Activated naive CD4-positive, alpha-beta T cell treated with anti-CD3 and anti-CD28 coated beads, Interleukin-2, amount 50 U/mL, for 72 hours (primary cell): ENCODE data around the gene SMIM44. TPM values are rescaled to one million over a fixed set of nuclear protein-coding genes. Genes with fewer than 3 reads are reported as not detected.

Experiments
- ATAC-seq, 2 donors: fragments of 150-1000 bp; cut with Tn5 transposase; 2 replicates each; pipeline ENCODE4 v1.10.0; 2021; ENCODE audit warnings: mild to moderate bottlenecking in 2 of 2, moderate library complexity in 2 of 2
- DNase-seq, 2 donors: peaks; one replicate each; pipeline ENCODE4 v3.0.0; 2021 to 2022; ENCODE audit warnings: low spot score in 2 of 2
- H3K27ac Mint-ChIP-seq, 2 donors: one replicate each; pipeline ENCODE4 v1.8.0; 2022; ENCODE audit warnings: mild to moderate bottlenecking in 2 of 2, mixed read lengths in 2 of 2
- H3K36me3 Mint-ChIP-seq, 2 donors: one replicate each; pipeline ENCODE4 v1.8.0; 2022; ENCODE audit warnings: mixed read lengths in 2 of 2
- H3K9me3 Mint-ChIP-seq, 2 donors: one replicate each; pipeline ENCODE4 v1.8.0; 2022; ENCODE audit warnings: mixed read lengths in 2 of 2
- total RNA-seq, 2 donors: library from RNA; stranded (reverse); gene quantifications; one replicate each; pipeline ENCODE4 v1.2.3, GENCODE V29; 2022

SMIM44 gene
- total RNA-seq, 2 donors from 2014 or later: not detected

DNA sequence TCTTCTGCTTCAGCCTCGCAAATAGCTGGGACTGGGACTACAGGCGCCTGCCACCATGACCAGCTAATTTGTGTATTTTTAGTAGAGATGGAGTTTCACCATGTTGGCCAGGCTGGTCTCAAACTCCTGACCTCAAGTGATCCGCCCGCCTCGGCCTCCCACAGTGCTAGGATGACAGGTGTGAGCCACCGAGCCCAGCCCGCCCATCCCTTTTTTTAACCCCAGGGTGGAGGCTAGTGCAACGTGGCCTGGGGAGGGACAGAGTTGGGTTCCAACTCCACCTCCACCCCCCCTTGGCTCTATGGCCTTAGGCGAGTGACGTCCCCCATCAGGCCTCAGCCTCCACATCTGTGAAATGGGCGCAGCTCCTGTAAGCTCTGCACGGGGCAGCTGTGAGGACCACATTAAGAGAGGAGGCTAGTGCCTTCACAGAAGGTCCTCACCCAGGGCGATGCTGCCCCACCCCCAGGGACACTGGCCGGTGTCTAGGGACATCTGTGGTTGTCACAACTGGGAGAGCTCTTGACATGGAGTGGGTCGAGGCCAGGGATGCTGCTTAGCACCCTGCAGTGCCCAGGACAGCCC is 40.7 kb downstream of the SMIM44 start:
- H3K9me3 Mint-ChIP-seq: no peaks in the 10 kb centered on the region
- DNase-seq (no peak), ATAC-seq (no peak)
- no peak overlapping the region for H3K27ac Mint-ChIP-seq
- no peaks in the 10 kb centered on the region for H3K36me3 Mint-ChIP-seq

GRCh38 chr19:3441986-3442329 is 41.3 kb downstream of the SMIM44 start:
- DNase-seq (no peak), ATAC-seq (no peak)
- H3K27ac Mint-ChIP-seq: no peak overlapping the region
- H3K36me3 Mint-ChIP-seq: no peaks in the 10 kb centered on the region
- no peaks in the 10 kb centered on the region for H3K9me3 Mint-ChIP-seq

DNA sequence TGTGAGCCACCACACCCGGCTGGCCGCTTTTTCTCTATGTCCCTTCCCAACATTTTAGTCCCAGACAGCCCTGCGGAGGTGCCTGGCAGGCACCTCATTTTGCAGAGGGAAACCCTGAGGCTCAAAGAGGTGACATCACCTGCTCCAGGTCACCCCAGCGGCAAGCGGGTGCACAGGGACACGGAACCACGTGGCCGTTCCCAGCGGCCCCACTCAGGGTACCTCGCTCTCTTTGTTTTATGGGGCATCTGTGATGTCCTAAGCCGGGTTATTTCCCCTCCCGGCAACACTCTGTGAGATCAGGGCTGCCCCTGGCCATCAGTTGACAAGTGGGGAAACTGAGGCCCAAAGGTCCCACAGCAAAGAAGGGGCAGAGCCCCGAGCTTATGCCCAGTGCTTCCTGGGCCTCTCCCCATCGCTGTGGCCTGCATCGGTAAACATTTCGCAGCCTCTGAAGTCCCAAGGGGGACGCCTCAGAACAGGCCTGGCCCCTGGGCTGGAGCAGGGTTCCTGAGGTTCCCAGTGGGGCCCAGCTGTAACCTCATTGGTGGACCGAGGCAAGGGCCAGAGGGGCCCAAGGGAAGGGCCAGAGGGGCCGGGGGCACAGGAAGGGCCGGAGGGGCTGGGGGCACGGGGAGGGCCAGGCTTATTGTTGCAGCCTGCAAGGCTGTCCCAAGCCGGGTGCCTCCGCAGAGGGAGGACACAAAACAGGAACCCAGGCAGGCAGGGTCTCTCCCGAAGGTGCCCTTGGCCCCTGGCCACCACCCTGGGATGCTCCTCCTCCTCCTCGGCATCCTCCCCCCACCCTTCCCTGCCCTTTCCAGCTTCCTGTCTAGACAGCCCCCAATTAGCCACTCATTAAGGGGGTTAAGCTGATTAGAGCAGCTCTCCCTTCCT is 41.9 kb downstream of the SMIM44 start:
- ATAC-seq (no peak), DNase-seq (no peak)
- Mint-ChIP-seq H3K36me3 (no peaks in the 10 kb centered on the region), H3K27ac (no peak overlapping the region), H3K9me3 (no peaks in the 10 kb centered on the region)

GRCh38 chr19:3440082-3440481 is 43.2 kb downstream of the SMIM44 start:
- ATAC-seq: peak; percentile 35 to 40
- DNase-seq: peak in 1 of 2 donors; percentile 72
- Mint-ChIP-seq H3K27ac (no peak overlapping the region), H3K36me3 (peaks cover 6 to 7% of the 10 kb centered on the region in 2 donors), H3K9me3 (no peaks in the 10 kb centered on the region)

DNA sequence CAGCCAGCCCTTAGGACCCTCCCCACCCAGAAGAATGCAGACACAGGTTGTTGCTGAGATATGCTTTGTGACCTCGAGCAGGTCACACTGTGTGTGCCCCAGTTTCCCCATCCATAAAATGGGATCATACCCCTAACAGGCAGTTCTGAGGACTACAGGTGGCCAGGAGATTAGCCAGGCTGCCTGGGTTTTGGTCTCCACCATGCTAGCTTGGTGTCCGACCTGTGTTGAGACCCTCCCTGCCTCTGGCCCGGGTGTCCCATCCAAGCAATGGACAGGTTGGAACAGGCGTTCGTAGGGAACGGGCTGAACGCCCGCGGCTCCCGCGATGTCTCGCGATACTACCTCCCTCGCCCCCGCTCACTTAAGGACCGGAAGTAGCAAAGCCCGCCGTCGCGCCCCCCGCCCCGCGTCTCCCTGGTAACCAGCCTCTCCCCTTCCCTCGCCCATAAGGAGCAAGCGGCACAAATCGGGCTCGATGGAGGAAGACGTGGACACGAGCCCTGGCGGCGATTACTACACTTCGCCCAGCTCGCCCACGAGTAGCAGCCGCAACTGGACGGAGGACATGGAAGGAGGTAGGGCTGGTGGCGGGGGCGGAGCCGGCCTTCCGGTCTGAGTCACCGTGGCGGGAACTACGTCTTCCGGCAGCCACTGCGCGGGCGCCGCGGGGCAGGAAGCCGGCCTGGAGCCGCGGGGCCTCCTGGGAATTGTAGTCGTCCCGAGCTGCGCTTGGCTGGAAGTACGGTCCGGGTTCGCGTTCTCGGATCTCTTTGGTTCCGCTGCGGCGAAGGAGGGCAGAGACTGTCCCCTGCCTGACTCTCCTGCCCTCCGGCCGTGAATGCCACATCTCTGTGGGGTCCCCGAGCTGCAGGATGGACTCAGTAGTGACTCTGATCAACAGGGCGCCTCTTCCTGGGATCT is 48.3 kb downstream of the SMIM44 start:
- H3K36me3 Mint-ChIP-seq: peaks cover 16 to 22% of the 10 kb centered on the region in 2 donors
- peak; percentile 98 for ATAC-seq
- peak overlapping the region; percentile 96 to 99 for H3K27ac Mint-ChIP-seq
- peak; percentile 95 to 97 for DNase-seq
- H3K9me3 Mint-ChIP-seq: peaks cover 0 to 8% of the 10 kb centered on the region in 2 donors

GRCh38 chr19:3433805-3434540 is 49.3 kb downstream of the SMIM44 start:
- peak overlapping the region; percentile 96 to 99 for H3K27ac Mint-ChIP-seq
- peaks cover 0 to 8% of the 10 kb centered on the region in 2 donors for H3K9me3 Mint-ChIP-seq
- no peak for DNase-seq
- H3K36me3 Mint-ChIP-seq: peaks cover 16 to 22% of the 10 kb centered on the region in 2 donors
- ATAC-seq: no peak

- H3K36me3 Mint-ChIP-seq: peaks cover 16 to 22% of the 10 kb centered on the region in 2 donors
- DNase-seq (no peak), ATAC-seq (no peak)
- H3K9me3 Mint-ChIP-seq: peaks cover 0 to 8% of the 10 kb centered on the region in 2 donors
- peak overlapping the region; percentile 96 to 99 for H3K27ac Mint-ChIP-seq
These were observed 49.9 kb downstream of the SMIM44 start for GRCh38 chr19:3433313-3433712.

Other genes with a start within 250 kb of the SMIM44 start
- gene NFIC, start 116.9 kb downstream of the SMIM44 start, total RNA-seq: 10 to 100 TPM; 10.4 to 23.1 TPM
- under 1 TPM in 1 of 2 donors, not detected in 1; 0.72 TPM for gene SMIM24, start 2.9 kb downstream of the SMIM44 start, total RNA-seq
- gene DOHH, start 17.2 kb upstream of the SMIM44 start, total RNA-seq: 10 to 100 TPM; 13.2 to 14.8 TPM
- gene FZR1, start 22.9 kb upstream of the SMIM44 start, total RNA-seq: 10 to 100 TPM; 52.4 to 73.5 TPM
- 1 to 10 TPM; 3.0 to 3.8 TPM for gene TEKTIP1, start 55.7 kb upstream of the SMIM44 start, total RNA-seq
- gene MFSD12, start 74.1 kb upstream of the SMIM44 start, total RNA-seq: 10 to 100 TPM; 40.1 to 47.5 TPM
- gene HMG20B, start 89.5 kb upstream of the SMIM44 start, total RNA-seq: 10 to 100 TPM; 66.2 to 86.9 TPM
- gene GIPC3, start 102.0 kb upstream of the SMIM44 start, total RNA-seq: 1 to 10 TPM in 1 of 2 donors, under 1 TPM in 1; 0.59 to 1.2 TPM
- gene TBXA2R, start 123.4 kb upstream of the SMIM44 start, total RNA-seq: 1 to 10 TPM; 1.3 to 1.8 TPM
- gene CACTIN, start 143.3 kb upstream of the SMIM44 start, total RNA-seq: 10 to 100 TPM; 26.0 to 34.2 TPM
- gene PIP5K1C, start 217.0 kb upstream of the SMIM44 start, total RNA-seq: 10 to 100 TPM; 11.5 to 13.5 TPM
- gene TJP3, start 224.9 kb upstream of the SMIM44 start, total RNA-seq: 1 to 10 TPM; 2.6 to 6.3 TPM